G401 (cell line): ENCODE data around the gene NHSL1. TPM values are rescaled to one million over a fixed set of nuclear protein-coding genes. Genes with fewer than 3 reads are reported as not detected.

Experiments
- DNase-seq: peaks from one replicate; pipeline ENCODE4 v3.0.0-alpha.2; 2015; ENCODE audit warnings: low spot score
- in situ Hi-C: cut with HindIII; loops from 2 replicates; pipeline ENCODE4 v1.10.0; 2016; ENCODE audit warnings: low sequenced_read_pairs, mixed read lengths
- total RNA-seq: library from RNA; depleted of rRNA; stranded (reverse); fragments of >200 nt; shearing (Covaris generic); gene quantifications from 2 replicates; pipeline ENCODE4 v1.2.3, GENCODE V29; 2014

The NHSL1 gene
- total RNA-seq, 1 experiment from 2014 or later = 7.8 TPM

- DNase-seq = no peak
- in situ Hi-C loops = no loop called here
Measured at GRCh38 chr6:138417493-138418117, 81.7 kb downstream of the NHSL1 start.

GRCh38 chr6:138416206-138416605 is 83.1 kb downstream of the NHSL1 start:
- no peak for DNase-seq
- in situ Hi-C loops = no loop called here

- peak; percentile 14 for DNase-seq
- in situ Hi-C loops = no loop called here
Measured at GRCh38 chr6:138415125-138415524, 84.2 kb downstream of the NHSL1 start.

- DNase-seq = no peak
- in situ Hi-C loops = no loop called here
Measured at GRCh38 chr6:138410972-138411880, 88.1 kb downstream of the NHSL1 start.

- in situ Hi-C loops = no loop called here
- DNase-seq = no peak
Measured at GRCh38 chr6:138410048-138410735, 89.1 kb downstream of the NHSL1 start.

- DNase-seq = peak; percentile 28
- in situ Hi-C loops = no loop called here
Measured at GRCh38 chr6:138406443-138406842, 92.9 kb downstream of the NHSL1 start.

- in situ Hi-C loops = no loop called here
- DNase-seq = peak; percentile 18
Measured at GRCh38 chr6:138405816-138406413, 93.4 kb downstream of the NHSL1 start.

- peak; percentile 33 for DNase-seq
- in situ Hi-C loops = no loop called here
Measured at GRCh38 chr6:138404666-138405337, 94.5 kb downstream of the NHSL1 start.

GRCh38 chr6:138403801-138404665 is 95.3 kb downstream of the NHSL1 start, which contains the start of gene HEBP2:
HEBP2 (plus strand) TSS chr6:138404223; CDS start chr6:138404496, 273 bp downstream.
- peak; percentile 91 for DNase-seq
- in situ Hi-C loops = no loop called here

- DNase-seq = peak; percentile 15
- in situ Hi-C loops = no loop called here
Measured at GRCh38 chr6:138403324-138403800, 95.9 kb downstream of the NHSL1 start.

GRCh38 chr6:138402838-138403187 is 96.5 kb downstream of the NHSL1 start:
- in situ Hi-C loops = no loop called here
- no peak for DNase-seq

GRCh38 chr6:138401960-138402837 is 97.1 kb downstream of the NHSL1 start:
- in situ Hi-C loops = no loop called here
- DNase-seq = no peak

GRCh38 chr6:138400326-138400725 is 99.0 kb downstream of the NHSL1 start:
- DNase-seq = no peak
- in situ Hi-C loops = no loop called here

GRCh38 chr6:138397128-138398122 is 101.9 kb downstream of the NHSL1 start:
- in situ Hi-C loops = no loop called here

GRCh38 chr6:138396709-138397108 is 102.6 kb downstream of the NHSL1 start:
- in situ Hi-C loops = no loop called here
- no peak for DNase-seq

More at GRCh38 chr6:138397128-138398122, 101.9 kb downstream of the NHSL1 start:
- no peak for DNase-seq
